Kidney capillary endothelial cell (primary cell): ENCODE data around the gene RCOR2.
"Not testable (repeated sequence)": the region's sequence is repeated elsewhere in the genome, so short reads cannot be mapped to it uniquely, and the experiment has no call there.

Source experiments
- DNase-seq: peaks from one replicate; pipeline ENCODE4 v3.0.0-alpha.2; 2018; ENCODE audit warnings: low spot score

The RCOR2 gene

DNA sequence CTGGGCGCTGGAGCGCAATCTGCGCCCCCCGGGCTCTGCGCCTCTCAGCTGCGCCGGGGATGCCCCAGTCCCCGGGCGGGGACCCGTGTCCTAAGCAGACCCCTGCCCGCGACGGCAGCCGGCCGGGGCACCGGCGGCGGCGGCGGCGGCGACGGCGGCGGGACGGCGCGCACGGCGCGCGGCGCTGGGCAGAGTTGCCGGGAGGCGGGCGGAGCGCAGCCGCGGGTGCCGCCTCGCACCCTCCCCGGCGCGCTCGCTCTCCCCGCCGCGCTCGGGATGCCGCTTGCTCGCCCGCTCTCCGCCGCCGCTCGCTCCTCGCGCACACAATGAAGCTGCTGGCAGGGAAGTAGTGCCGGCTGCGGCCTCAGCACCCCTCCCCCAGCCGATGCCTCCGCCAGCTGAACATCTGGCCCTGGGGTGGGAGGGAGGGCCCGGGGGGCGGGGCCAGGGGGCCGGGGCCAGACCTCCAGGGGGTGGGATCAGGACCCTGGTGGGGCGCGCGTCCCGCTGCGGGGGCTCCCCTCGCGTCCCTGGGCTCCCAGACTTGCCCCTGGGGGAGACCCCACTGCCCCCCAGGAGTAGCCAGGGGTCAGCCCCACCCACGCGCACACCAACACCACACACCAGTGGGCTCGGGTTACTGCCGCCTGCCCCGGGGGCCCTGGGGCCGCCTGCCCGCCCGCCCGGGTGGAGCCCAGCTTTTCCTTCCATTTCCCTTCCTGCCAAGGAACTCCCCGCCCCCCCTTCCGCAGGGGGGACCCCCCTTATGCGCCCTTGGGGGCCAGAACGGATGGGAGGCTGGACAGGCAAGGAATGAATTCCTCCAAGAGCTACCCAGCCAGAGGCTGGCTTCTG lies at the start of gene RCOR2:
TSS of gene RCOR2 (minus strand) at position 328 of the 855 bp plus-strand sequence. CDS start 708 bp downstream, outside the sequence.
- DNase-seq: peak; percentile 44

DNA sequence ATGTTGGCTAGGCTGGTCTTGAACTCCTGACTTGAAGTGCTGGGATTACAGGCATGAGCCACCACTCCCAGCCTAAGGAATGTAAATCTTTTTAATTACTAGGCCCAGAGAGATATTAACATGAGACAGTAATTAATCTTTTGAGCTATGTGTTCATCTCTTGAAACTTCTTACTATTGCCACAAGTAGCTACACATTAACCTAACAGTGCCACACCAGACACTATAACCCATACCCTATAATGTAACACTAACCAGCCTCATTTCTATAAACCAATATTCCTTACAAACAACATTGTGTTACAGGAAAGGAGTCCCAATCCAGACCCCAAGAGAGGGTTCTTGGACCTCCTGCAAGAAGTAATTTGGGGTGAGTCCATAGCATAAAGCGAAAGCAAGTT lies 49.5 kb upstream of the RCOR2 start:
- no peak for DNase-seq

DNA sequence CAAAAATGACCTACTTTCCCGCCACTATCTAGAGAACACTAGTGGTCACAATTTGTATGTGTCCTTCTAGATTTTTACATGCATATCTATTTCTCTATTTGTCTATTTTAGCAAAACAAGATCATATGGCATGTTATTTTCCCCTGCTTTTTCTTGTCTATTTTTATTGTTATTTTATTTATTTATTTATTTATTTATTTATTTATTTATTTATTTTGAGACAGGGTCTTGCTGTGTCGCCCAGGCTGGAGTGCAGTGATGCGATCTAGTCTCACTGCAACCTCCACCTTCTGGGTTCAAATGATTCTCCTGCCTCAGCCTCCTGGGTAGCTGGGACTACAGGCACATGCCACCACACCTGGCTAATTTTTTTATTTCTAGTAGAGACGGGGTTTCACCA lies 46.9 kb upstream of the RCOR2 start:
- DNase-seq: not testable (repeated sequence)

DNA sequence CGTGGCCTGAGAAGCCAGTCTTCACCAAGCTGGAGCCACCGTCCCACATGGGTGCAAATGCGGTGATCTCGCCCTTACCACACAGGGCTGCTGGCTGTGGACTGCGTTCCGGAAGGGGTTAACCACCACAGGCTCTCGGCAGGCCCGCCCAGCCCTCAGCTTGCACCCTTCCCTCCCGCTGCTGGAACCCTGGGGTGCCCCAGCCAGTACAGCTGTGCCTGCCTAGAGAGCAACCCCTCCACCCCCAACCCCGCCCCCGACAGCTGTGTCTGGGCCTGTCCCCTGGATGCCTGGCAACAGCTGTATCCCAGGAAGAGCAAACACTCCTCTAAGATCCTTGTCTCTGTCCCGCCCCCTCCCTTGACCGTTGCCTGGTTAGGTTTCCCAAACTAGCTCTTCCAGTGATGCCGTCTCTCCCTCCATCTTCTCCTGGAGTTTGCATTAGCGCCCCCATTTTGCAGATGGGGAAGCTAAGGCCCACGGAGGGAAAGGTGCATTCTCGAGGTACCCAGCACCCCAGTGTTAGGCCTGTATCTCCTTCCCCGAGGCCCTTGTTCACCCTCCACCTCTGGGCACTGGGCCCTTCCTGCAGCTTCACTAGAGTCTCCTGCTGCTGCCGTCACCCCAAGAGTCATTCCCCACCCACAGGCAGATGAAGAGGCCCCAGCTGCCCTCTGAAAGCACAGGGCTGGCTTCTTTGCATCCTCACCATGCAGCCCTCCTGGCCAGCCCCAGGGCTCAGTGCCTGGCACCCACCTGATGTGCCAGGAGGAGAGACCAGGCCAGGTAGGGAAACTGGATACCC lies 44.8 kb upstream of the RCOR2 start:
- DNase-seq: no peak

DNA sequence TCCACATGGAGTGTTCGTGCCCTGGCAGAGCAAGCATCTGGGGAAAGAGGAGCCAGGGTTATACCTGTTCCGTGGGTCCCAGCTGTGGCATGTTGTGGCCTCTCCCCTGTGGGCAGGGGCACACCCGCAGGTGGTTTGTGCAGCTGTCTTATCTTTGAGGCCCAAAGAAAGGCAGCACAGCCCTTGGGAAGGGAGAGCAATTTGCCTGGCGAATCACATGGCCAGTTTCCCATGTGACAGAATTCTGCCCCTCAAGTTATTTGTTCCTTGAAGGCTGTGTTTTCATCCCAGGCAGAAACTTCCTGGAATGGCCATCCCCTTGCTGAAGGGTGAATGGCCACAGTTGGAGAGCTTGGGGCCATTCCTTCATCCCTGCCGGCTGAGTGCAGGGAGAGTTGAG lies 41.0 kb upstream of the RCOR2 start:
- DNase-seq: no peak

DNA sequence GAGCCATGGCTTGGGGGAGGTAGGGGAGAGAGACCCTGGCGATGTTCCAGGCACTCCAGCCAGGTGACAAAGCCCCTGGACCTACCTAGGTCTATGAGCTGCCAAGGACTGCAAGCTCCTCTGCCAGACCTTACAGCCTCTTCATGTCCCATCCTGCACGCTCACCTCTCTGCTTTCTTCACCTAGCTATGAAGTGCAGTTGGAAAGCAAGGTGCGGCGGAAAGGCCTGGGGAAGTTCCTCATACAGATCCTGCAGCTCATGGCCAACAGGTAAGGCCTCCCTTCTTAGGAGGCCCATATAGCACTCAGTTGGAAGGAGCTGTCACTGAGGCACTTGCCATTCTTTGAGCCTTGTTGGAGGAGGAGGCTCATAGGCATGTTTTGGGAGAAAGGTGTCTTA lies 35.6 kb upstream of the RCOR2 start:
- DNase-seq: no peak

DNA sequence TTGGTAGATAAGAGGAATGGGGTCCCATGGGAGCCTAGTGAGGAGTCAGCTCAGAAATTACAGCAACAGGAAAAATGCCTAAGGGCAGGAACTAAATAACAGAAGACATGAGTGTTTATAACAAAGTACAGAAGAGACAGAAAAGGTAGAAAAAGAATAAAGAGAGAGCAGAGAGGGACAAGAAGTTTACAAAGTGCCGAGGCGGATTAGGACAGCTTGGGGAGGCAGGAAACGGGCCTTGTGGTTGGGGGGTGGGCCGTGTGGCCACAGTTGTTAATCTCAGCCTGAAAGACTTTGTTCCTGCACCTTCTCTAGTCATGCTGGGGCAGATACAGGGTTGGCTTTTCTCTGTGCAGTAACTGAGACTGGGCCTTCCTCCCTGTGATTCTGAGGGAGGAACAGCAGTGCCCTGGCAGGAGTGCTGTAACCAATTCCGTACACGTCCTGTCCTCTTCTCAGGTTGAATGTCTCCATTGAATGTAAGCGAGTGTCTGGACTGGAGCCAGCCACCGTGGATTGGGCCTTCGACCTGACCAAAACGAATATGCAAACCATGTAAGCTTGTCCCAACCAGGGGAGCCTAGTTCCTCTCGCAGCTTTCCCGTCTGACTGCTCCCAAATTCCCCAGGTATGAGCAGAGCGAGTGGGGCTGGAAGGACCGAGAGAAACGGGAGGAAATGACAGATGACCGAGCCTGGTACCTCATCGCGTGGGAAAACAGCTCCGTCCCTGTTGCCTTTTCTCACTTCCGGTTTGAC lies 35.0 kb upstream of the RCOR2 start:
- DNase-seq: no peak

DNA sequence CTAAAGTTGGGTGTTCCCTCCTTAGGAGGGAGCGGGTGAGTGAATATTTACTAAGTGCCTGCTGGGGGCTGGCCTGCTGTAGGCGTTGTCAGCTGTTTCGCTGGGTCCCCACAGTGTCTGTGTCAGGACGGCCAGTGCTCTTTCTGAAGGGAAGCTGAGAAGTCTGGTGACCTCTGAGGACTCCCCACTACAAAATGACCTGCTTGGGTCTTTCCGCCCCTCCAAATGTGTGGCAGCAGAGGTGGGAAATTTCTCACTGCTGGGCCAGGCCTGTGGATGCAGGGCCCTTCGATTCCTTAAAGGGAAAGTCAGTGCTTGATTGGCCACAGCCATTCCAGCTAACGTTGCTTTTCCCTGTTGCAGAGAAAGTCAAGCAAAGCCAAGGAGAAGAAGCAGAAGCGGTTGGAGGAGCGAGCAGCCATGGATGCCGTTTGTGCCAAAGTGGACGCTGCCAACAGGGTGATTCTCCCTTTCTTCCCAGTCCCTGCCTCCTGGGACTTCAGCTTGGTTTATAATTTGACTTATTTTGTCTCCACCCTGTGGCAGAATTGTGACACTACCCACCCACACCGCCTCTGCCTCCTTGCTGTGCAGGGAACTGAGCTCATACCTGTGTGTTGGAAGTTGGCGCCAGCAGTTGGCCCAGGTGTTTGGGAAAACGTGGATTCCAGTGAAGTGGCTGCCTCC lies 28.7 kb upstream of the RCOR2 start:
- DNase-seq: peak; percentile 44

DNA sequence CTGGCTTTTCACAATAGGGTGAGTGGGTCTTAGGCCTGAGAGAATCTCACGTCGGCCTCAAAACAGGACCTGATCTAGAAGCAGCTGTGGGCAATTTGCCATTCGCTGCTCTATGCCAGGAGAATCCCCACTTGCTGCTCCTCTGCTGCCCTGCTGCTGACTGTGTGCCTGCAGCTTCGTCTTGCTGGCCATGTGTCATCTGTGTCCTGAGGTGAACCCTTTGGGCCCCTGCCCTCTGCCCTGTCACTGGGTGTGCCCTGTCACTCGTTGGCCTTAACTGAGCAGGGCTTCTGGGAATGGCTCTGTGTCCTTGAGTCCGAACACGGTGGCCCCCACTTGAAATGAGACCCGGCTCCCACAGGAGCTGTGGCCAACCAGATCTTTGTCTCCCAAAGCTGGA lies 28.0 kb upstream of the RCOR2 start:
- DNase-seq: no peak

DNA sequence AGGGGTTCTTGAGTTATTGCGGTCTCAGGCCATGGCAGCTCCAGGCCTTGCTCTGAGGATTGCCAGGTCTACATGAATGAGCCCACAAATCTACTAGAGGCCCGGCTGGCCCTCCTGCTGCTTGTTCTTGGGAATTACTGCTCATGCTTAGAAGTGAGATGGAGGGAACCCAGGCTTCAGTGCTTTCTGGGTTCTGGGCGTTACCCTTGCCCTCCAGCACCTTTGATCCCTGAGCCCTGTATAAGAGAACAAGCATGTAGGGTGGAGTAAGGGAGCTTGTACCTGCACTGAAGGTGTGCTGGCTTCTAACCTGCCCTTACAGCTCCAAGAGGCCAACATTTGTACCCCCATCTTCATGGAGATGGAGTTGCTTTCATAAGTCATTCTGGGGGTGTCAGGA lies 25.8 kb upstream of the RCOR2 start:
- DNase-seq: no peak

DNA sequence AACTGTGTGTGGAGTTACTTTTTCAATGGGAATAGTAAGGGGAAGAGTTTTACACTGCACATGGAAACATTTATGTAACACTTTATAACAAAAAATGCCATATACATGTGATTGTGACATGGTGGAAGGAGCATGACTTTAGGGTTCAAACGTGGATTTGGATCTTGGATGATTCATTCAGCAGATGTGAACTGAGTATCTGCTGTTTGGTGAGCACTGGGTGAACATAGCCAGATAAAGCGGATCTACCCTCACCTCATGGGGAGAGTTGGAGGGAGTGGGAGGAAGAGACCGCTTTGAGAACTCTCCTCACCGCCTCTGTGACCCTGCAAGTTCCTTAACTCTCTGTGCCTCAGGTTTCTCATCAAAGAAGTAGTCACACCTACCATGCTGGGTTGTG lies 24.9 kb upstream of the RCOR2 start:
- DNase-seq: no peak

DNA sequence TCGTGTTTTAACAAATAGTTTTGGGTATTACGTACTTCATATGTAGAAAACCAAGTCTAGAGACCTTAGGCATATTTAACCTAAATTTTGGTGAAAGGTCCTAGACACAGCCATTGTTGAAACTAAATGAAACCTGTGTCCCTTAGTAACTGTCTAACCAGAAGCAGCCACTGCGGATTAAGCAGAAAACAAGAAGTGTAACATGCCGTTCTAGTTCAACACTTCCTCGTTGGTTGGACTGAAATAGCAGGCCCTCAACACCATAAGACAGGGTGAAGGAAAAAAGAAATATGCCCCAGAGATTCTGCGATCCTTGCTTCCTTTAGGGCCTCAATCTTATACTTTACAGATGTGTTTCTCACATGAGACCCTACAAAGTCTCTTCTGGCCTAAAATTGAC lies 23.8 kb upstream of the RCOR2 start:
- DNase-seq: no peak

DNA sequence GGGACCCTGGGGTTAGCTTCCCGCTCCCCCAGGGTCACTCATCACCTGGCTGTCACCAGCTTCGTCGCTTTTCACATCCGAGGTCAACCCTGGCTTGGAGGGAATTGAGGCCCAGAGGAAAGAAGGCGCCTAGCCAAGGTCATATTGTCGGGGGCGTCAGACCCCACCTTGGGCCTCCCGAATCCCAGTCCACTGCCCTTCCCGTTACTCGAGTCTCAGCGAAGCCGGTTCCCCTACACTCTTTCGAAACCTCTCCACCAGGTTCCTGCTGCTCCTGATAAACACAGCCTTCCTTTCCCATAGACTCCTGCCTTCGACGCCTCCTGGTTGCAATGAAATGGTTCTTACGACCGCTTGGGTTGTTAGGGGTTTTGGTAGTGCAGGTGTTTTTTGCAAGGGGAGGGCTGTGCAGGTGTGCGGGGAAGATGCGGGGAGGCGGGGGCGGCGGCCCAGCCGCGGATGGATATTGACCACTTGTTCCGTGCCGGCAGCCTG lies 22.5 kb upstream of the RCOR2 start:
- DNase-seq: no peak

DNA sequence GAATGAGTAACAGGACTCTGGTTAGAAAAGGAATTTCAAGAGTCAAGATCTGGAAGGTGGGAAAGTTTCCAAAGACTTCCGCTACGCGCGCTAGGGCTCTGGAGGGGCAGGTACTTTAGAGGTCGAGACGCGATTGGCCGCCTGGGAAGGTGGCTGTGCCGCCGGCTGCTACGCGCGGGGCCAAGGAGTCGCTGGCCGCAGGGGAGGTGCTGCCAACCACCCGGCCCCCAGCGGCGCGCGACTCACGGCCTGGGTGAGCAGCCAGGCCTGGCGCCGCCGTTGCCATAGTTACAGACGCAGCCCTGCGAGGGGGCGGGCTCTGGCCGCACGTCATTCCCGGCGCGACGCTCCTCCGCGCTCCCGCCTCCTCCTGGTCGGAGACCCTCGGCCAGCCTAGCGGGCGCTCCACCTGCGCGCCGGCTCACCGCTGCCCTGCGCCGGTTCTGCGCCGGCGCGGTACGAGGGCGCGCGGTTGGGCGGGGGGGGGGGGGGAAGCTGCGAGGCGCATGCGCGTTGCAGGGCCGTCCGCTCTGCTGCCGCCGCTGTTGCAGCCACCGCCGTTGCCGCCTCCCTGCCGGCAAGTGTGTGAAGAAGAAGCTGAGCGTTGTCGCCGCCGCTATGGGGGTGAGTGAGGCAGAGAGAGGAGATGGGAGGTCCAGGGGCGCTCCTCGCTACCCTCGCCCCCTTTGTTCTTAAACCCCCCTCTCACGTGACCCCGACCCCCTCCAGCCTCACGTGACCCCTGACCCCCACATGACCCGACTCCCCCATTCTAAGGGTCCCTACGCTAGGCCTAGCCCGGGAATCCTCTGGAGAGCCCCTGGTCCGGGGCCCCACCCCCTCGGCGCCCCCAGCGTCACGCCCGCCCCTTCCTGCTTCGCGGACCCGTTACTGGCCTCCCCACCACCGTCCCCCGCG lies 21.8 kb upstream of the RCOR2 start, which contains the start of gene NAA40:
TSS of gene NAA40 (plus strand) at position 524 of the 918 bp plus-strand sequence. CDS start at position 619, 95 bp downstream.
- DNase-seq: peak; percentile 95

DNA sequence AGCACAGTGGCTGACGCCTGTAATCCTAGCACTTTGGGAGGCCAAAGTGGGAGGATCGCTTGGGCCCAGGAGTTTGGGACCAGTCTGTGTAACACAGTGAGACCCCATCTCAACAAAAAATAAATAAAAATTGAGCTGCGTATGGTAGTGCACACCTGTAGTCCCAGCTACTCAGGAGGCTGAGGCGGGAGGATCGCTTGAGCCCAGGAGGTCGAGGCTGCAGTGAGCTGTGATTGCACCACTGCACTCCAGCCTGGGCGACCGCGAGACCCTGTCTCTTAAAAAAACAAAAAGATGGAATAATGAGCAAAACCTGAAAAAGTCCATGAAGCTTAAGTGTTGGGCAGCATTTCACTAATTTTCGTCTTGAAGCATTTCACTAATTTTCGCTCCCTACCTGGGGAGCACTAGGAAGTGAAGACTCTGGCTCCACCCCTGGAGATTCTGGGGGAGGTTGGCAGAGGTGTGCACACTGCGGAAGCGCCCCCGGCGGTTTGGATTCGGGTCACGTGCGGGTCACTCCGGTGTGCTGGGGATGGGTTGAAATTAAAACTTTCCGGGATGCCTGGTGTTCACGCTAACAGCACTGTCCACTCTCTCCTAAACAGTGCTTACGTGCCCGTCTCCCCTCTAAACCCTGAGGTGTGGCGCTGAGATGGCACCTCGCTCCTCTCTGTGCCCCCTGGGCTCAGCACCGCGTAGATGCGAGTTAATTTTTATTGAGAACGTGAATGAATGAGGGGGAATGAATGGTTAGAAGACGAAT lies 20.9 kb upstream of the RCOR2 start:
- no peak for DNase-seq

DNA sequence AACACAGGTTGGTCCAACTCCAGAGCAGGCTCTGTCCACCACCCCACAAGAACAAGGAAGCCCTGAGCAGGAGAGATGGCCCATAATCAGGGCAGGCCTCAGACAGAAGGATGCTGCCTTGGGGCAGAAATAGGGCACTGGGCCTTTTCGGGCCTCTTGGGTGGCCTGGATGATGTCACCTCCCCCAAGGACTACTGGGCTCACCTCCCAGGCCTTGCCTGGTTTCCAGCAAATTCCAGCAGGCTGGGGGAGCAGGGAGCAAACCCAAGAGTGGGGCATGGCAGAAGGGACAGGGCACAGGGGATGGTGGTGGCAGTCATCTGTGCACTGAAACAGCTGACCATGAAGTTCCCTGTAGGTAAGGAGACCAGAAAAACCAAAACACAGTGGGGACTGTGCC lies 16.5 kb upstream of the RCOR2 start:
- no peak for DNase-seq

DNA sequence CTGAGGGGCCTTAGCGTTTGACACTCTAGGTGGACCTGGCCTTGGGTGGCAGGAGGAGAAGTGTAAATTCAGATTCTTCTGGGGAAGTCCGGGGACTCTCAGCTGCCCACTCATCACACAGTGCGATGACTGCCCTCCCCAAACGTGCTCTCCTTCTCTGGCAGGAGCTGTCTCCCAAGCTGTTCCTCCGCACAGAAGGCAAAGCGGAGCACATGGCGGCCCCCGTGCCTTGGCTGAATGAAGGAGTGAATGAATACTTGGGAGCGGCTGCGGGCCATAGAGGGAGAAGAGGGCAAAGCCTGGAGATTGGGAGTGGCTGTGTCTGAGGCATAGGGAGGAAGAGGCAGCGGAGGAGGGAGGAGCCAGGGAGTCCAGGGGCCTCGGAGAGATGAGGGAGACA lies 14.9 kb upstream of the RCOR2 start:
- no peak for DNase-seq

DNA sequence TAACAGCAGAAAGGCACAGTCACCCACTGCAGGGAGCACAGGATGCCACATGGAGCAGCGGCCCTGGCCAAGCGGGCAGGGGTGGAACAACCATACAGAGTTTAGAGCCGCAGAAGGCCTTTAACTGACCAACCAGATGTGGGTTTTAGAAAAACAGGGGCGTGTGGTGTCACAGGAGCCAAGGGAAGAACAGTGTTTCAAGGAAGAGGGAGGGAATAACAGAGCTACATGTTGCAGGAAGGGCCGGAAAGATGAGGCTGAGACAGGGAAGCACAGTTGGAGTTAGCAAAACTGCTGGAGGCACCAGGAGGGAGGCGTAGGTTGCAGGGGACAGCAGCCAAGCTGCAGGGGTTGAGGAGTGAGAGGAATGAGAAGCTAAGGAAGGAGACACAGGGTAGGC lies 14.1 kb upstream of the RCOR2 start:
- DNase-seq: no peak

DNA sequence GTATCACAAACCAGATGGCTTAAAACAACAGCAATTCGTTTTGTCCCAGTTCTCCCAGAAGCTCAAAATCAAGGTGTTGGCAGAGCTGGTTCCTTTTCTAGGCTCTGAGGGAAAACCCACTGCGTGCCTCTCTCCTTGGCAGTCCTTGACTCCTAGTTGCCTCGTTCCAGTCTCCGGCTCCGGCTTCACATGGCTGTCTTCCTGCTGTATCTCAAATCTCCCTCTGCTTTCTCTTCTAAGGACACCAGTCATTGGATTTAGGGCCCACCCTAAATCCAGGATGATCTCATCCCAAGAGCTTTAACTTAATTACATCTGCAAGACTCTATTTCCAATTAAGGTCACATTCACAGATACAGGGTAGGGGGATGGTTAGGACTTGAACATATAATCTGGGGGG lies 12.7 kb upstream of the RCOR2 start:
- DNase-seq: no peak

DNA sequence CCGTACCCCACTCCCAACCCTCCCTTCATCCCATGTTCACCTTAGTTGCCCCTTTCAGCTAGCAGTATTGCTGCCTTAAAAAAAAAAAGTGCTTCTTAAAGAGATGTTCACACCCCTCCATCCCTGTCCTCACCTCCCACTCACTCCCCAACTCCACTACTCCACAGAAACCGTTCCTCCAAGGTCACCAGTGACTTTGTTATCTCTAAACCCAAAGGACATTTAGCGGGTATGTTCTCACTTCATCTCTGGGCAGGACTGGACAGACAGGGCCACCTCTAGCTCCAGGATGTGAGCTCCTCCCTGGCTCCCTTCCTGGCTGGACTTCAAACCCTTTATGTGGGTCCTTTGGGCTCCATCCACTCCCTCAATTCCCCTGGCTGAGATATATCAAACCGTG lies 6.4 kb upstream of the RCOR2 start:
- no peak for DNase-seq
